Medulla oblongata (tissue), 1 donor: ENCODE results near the gene PLA2G15.

Experiments used
- DNase-seq: peaks from one replicate; pipeline ENCODE4 v3.0.0-alpha.2; 2015; ENCODE audit errors: extremely low spot score

PLA2G15 gene

GRCh38 chr16:68244903-68245853, at the start of gene PLA2G15:
TSS of gene PLA2G15 (plus strand) at chr16:68245373. CDS start at chr16:68245427, 54 bp downstream.
- DNase-seq: peak; percentile 93

GRCh38 chr16:68197250-68197649, 47.9 kb upstream of the PLA2G15 start:
- DNase-seq: no peak

- no peak for DNase-seq
These were observed 44.9 kb upstream of the PLA2G15 start for GRCh38 chr16:68200088-68200783.

GRCh38 chr16:68202091-68202519, 43.1 kb upstream of the PLA2G15 start:
- DNase-seq: peak; percentile 22

GRCh38 chr16:68206245-68206644, 38.9 kb upstream of the PLA2G15 start:
- DNase-seq: no peak

DNA sequence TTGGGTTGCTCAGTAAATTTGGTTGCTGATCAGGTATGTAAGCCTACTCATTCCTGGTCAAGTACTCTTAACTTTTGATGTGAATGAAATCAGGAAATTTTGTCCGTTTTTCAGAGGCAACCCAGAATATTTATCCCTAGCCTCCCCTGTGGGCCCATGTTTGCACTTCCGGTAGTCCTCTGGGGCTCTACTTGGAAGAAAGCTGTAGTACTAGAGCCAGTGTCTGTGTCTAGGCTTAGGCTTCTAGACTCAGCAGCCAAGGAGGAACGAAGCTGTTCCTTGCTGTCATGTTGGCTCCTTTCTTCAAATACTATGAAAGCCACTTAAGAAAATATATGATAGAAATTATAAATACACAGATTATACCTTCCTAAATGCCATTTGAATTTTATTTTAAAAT, 30.4 kb upstream of the PLA2G15 start:
- DNase-seq: no peak

GRCh38 chr16:68215302-68215701, 29.9 kb upstream of the PLA2G15 start:
- no peak for DNase-seq

- DNase-seq: no peak
These were observed 28.9 kb upstream of the PLA2G15 start for GRCh38 chr16:68216240-68216639.

DNA sequence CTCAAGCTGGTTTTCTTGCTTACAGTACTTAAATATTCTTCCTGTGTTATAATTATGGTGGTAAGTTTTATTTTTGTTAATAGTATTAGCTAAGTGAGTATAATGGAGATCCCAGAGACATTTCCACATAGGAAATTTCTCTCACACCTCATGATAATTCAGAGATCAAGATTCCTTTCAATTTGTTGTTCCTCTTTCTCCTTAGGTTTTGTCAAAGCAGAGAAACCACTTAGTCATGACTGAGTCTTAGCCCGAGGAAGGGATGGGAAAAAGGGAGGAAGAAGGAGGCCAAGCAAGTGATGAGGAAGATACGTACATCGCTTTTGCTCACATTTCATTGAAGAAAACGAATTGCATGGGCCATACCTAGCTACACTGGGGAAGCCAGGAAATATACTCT, 27.7 kb upstream of the PLA2G15 start:
- no peak for DNase-seq

DNA sequence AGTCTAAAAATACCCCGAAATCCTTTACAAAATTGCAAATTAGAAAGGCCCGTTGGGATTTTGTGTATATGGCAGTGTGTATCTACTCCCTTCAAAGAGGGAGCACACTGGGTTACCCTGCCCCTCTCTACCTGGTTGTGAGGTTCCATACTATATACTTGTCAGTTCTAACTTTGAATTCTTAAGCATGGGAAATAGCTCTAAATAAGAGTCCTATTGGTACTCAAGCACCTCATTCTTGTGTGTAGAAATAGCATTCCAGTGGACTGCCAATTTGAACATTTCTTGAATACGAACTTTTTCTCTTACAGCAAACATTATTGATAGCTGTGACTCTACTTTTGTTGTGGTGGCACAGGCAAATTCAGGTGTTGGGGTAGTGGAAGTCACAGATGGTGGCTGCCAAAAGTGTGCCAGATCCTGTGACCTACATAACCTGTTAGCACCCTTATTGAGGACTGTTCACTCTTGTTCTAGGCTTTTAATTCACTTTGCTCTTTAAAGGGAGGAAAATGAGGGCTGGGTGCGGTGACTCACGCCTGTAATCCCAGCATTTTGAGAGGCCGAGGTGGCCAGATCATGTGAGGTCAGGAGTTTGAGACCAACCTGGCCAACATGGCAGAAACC, 25.3 kb upstream of the PLA2G15 start:
- no peak for DNase-seq

DNA sequence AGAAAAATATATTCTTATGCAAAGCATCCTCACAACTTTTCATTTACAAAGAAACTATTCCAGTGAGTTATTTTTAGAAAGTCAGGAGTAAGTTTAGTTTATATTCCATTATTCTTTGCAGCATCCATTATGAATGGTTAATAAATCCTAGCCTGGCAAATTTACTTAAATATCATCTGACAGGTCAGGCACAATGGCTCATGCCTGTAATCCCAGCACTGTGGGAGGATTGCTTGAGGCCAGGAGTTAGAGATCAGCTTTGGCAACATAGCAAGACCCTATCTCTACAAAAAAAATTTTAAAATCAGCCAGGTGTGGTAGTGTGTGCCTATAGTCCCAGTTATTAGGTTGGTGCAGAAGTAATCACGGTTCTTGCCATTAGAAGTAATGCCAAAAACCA, 22.1 kb upstream of the PLA2G15 start:
- DNase-seq: no peak

DNA sequence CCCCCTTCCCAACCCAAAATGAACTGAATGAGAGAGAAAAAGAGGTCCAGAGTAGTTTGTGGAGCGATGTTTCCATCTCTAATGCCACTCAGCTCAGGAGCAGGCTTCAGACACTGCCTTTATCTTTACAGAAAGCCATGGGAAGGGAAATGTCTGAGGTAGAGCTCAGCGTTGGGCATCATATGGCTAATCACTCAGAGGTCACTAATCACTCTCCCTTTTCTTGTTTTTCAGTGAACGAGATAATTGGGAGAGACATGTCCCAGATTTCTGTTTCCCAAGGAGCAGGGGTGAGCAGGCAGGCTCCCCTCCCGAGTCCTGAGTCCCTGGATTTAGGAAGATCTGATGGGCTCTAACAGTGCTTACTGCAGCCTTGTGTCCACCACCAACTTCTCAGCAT, 19.1 kb upstream of the PLA2G15 start:
- DNase-seq: no peak

DNA sequence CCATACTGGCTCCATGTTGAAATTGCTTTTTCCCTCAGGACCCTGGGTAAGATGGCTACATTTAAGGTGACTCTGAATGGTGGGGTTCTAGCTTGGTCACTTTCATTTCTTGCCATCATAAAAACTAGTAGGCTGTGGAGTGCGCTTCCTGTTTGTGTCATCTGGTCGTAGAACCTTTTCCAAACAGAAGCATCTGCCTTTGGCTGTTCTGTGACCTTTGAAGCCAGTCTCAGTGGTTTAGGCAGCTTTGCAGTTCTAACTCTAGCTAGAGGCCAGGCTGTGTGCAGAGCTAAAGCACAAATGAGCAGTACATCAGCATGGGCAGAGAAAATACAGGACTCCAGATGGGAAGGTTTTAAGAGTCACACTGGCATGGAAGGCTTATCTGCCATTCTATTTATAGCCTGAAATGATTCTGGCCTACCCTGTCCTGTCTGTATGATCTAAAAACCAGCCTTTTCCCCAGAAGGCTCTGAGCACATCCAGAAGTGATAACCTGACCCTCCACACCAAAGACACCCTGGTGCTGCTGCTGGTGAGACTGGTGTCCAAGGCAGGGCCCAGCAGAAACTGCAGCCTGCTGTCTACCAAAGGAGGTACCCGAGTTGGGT, 17.9 kb upstream of the PLA2G15 start:
- DNase-seq: no peak

GRCh38 chr16:68227850-68228553, 17.2 kb upstream of the PLA2G15 start:
- no peak for DNase-seq

DNA sequence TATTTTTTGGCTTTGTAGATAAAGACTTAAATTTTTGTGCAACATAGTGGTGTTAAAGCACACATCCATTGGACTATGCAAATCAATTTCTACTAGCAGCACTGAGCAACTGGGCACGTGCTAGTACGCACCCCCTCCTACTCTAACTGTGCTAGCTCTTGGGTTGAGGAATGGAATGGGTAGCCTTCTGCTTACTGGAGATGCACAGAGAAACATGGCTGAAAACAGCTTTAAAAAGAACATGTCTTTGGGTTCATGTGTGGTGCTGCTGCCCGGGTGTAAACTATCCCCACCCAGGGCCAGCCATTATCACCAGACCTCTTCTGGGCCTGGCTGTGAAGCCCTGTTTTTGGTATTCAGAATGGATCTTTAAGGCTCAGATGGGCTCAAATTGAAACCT, 16.5 kb upstream of the PLA2G15 start:
- no peak for DNase-seq

GRCh38 chr16:68229431-68230175, 15.6 kb upstream of the PLA2G15 start:
- peak; percentile 88 for DNase-seq

DNA sequence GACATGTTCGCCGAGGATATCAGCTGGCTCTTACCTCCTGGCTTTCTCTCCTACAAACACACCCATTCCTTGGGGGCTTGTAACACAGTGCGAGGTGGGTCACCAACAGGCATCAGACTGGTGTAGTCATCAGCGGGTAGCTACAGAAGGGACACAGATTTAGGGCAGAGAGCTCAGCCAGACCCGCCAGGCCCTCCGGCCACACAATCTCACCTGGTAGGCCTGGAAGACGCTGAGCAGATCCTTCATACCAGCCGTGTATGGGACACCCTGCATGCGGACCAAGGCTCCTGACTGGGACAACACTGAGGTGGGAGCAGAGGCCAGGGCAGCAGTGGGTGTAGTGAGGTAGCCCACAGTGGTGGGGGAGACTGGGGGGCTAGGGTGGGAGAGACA, 15.0 kb upstream of the PLA2G15 start:
- DNase-seq: no peak

- no peak for DNase-seq
These were observed 14.2 kb upstream of the PLA2G15 start for GRCh38 chr16:68230956-68231355.

GRCh38 chr16:68231384-68232136, 13.6 kb upstream of the PLA2G15 start:
- no peak for DNase-seq

GRCh38 chr16:68232335-68232734, 12.8 kb upstream of the PLA2G15 start:
- no peak for DNase-seq
